Osteocyte (in vitro differentiated cells): ENCODE measurements around the gene SLC7A7. TPM values are rescaled to one million over a fixed set of nuclear protein-coding genes. Genes with fewer than 3 reads are reported as not detected.

Source experiments
- DNase-seq: peaks from one replicate; pipeline ENCODE4 v3.0.0; 2021; ENCODE audit warnings: mixed read lengths; ENCODE audit not compliant: unreplicated experiment; ENCODE audit errors: extremely low spot score
- H3K27ac Mint-ChIP-seq: one replicate; pipeline ENCODE4 v1.8.0; 2021; ENCODE audit warnings: mild to moderate bottlenecking, mixed read lengths; ENCODE audit not compliant: unreplicated experiment
- H3K27me3 Mint-ChIP-seq: one replicate; pipeline ENCODE4 v1.8.0; 2021; ENCODE audit warnings: mixed read lengths; ENCODE audit not compliant: unreplicated experiment
- H3K36me3 Mint-ChIP-seq: one replicate; pipeline ENCODE4 v1.8.0; 2021; ENCODE audit warnings: mixed read lengths; ENCODE audit not compliant: unreplicated experiment
- H3K4me1 Mint-ChIP-seq: one replicate; pipeline ENCODE4 v1.8.0; 2021; ENCODE audit warnings: mixed read lengths; ENCODE audit not compliant: unreplicated experiment
- H3K4me3 Mint-ChIP-seq: one replicate; pipeline ENCODE4 v1.8.0; 2021; ENCODE audit warnings: mild to moderate bottlenecking, moderate library complexity, mixed read lengths; ENCODE audit not compliant: unreplicated experiment
- H3K9me3 Mint-ChIP-seq: one replicate; pipeline ENCODE4 v1.8.0; 2021; ENCODE audit warnings: mixed read lengths; ENCODE audit not compliant: unreplicated experiment
- total RNA-seq: library from RNA; stranded (reverse); gene quantifications from 2 replicates; pipeline ENCODE4 v1.2.1, GENCODE V29; 2021
- TF ChIP-seq, protein P1 (sequence below): fragments of 200-600 bp; sonication (generic); IDR thresholded peaks from 2 replicates; pipeline ENCODE4 v1.5.0; 2021; ENCODE audit warnings: antibody characterized with exemption, mild to moderate bottlenecking, moderate library complexity

The SLC7A7 gene
- total RNA-seq, 1 donor from 2014 or later: 1.6 TPM

DNA sequence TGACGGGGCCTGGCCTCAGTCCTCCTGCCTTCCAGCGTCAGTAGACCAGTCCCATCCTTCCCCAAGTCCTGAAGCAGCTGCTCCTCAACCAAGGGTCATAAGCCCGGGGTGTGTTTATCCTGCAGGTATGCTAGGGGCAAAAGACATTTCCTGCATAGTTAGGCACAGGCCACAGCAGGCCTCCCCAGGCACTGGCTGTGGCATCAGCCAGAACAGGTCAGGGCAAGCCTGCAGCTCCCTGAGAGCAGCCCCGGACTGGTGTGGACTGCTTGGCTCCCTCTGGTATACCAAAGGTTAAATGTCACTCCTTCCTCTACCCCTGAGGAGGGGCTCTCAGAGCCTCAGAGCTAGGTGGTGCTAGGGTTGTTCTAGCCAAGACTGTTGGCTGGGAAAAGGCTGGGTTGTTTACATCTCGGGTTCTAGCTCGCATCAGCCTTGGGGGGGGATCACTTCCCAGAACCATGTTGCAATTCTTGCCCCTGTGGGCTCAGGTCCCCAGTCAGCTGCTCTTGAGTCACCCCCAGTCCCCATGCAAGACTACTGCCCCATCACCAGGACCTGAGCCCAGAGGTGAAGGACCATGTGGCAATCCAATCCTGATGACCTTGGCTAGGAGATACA is 24.0 kb upstream of the SLC7A7 start:
- Mint-ChIP-seq H3K36me3 (peaks cover 38% of the 10 kb centered on the region), H3K9me3 (no peaks in the 10 kb centered on the region), H3K27me3 (no peaks in the 10 kb centered on the region), H3K27ac (peak overlapping the region; percentile 98), H3K4me1 (peaks cover 42% of the 10 kb centered on the region), H3K4me3 (peak overlapping the region; percentile 100)
- TF ChIP-seq, protein P1, sequence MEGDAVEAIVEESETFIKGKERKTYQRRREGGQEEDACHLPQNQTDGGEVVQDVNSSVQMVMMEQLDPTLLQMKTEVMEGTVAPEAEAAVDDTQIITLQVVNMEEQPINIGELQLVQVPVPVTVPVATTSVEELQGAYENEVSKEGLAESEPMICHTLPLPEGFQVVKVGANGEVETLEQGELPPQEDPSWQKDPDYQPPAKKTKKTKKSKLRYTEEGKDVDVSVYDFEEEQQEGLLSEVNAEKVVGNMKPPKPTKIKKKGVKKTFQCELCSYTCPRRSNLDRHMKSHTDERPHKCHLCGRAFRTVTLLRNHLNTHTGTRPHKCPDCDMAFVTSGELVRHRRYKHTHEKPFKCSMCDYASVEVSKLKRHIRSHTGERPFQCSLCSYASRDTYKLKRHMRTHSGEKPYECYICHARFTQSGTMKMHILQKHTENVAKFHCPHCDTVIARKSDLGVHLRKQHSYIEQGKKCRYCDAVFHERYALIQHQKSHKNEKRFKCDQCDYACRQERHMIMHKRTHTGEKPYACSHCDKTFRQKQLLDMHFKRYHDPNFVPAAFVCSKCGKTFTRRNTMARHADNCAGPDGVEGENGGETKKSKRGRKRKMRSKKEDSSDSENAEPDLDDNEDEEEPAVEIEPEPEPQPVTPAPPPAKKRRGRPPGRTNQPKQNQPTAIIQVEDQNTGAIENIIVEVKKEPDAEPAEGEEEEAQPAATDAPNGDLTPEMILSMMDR: no peak
- DNase-seq: no peak

- peaks cover 42% of the 10 kb centered on the region for H3K4me1 Mint-ChIP-seq
- H3K36me3 Mint-ChIP-seq: peaks cover 39% of the 10 kb centered on the region
- H3K4me3 Mint-ChIP-seq: peak overlapping the region; percentile 100
- peak overlapping the region; percentile 98 for H3K27ac Mint-ChIP-seq
- no peaks in the 10 kb centered on the region for H3K27me3 Mint-ChIP-seq
- TF ChIP-seq, protein P1: no peak
- no peak for DNase-seq
- H3K9me3 Mint-ChIP-seq: no peaks in the 10 kb centered on the region
These were observed 23.4 kb upstream of the SLC7A7 start for GRCh38 chr14:22838631-22839041.

GRCh38 chr14:22837750-22838538 is 22.7 kb upstream of the SLC7A7 start:
- DNase-seq: no peak
- H3K4me1 Mint-ChIP-seq: peaks cover 42% of the 10 kb centered on the region
- peak overlapping the region; percentile 98 for H3K27ac Mint-ChIP-seq
- TF ChIP-seq, protein P1: no peak
- H3K36me3 Mint-ChIP-seq: peaks cover 35% of the 10 kb centered on the region
- H3K4me3 Mint-ChIP-seq: peak overlapping the region; percentile 100
- H3K9me3 Mint-ChIP-seq: no peaks in the 10 kb centered on the region
- H3K27me3 Mint-ChIP-seq: no peaks in the 10 kb centered on the region

DNA sequence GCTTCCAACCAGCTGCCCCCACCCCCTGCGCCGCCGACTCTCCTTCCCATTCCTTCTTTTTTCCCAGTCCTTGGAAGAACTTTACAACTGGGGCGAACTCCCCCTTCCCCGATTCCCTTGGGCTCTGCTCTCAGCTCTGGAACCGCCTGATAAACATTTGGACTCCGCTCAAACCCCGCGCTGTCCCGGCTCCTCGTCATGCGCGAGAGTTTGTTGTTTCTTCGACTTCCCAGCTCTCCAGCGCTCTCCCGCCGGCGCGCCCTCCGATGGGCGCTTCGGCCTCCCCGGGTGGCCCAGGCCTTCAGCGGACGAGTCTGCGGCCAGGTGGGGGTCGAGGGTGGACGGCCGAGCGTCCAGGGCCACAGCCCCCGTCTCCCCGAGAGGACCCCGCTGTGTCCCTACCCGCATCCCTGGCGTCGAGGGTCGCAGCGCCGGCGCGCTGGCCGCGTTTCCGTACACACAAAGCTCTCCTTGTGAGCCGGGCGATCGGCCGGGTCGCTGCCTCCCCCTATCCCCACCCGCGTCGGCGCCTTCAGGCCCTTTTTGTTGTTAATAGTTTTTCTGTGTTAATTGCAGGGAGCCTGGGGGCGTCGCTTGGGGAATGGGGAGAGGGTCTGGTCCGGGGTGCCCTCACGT is 22.0 kb upstream of the SLC7A7 start:
- Mint-ChIP-seq H3K27me3 (no peaks in the 10 kb centered on the region), H3K9me3 (no peaks in the 10 kb centered on the region), H3K27ac (peak overlapping the region; percentile 98), H3K4me3 (peak overlapping the region; percentile 100), H3K36me3 (peaks cover 28% of the 10 kb centered on the region), H3K4me1 (peaks cover 42% of the 10 kb centered on the region)
- TF ChIP-seq, protein P1: no peak
- DNase-seq: no peak
